GM12891 (cell line): ENCODE results near the gene PRSS12.
"Not testable (repeated sequence)": the region's sequence is repeated elsewhere in the genome, so short reads cannot be mapped to it uniquely, and the experiment has no call there.

Experiments
- DNase-seq: peaks from one replicate; pipeline ENCODE4 v3.0.0; 2011; ENCODE audit warnings: low spot score; ENCODE audit not compliant: insufficient read length
- FAIRE-seq: peaks from 2 replicates; lab custom pipeline; 2011; peaks lifted over from hg19 to GRCh38; lab: Jason Lieb, UNC
- PAX5 ChIP-seq: IDR thresholded peaks from 2 replicates; pipeline ENCODE4 v1.6.1; 2011; ENCODE audit warnings: low read length, moderate library complexity, mild to moderate bottlenecking; ENCODE audit not compliant: insufficient read depth, severe bottlenecking
- POLR2A ChIP-seq: IDR thresholded peaks from 2 replicates; pipeline ENCODE4 v1.6.1; 2011; ENCODE audit warnings: low read depth, low read length, control low read depth
- POLR2AphosphoS5 ChIP-seq: IDR thresholded peaks from 2 replicates; pipeline ENCODE4 v1.6.1; 2011; ENCODE audit warnings: low read depth, low read length, control low read depth
- POU2F2 ChIP-seq: IDR thresholded peaks from 2 replicates; pipeline ENCODE4 v1.6.1; 2011; ENCODE audit warnings: low read depth, mild to moderate bottlenecking, control low read depth, low read length, moderate library complexity
- SPI1 ChIP-seq: IDR thresholded peaks from 2 replicates; pipeline ENCODE4 v1.6.1; 2011; ENCODE audit warnings: low read depth, low read length, control low read depth
- TAF1 ChIP-seq: IDR thresholded peaks from 2 replicates; pipeline ENCODE4 v1.6.1; 2011; ENCODE audit warnings: low read depth, low read length, control low read depth

Gene PRSS12

GRCh38 chr4:118270492-118270891 is 82.3 kb downstream of the PRSS12 start:
- FAIRE-seq (peak; percentile 80), DNase-seq (no peak)

GRCh38 chr4:118268780-118269179 is 84.0 kb downstream of the PRSS12 start:
- DNase-seq, result no peak
- no peak for TF ChIP-seq POU2F2
- TF ChIP-seq SPI1, result no peak
- no peak for TF ChIP-seq POLR2AphosphoS5
- TF ChIP-seq PAX5, result no peak
- TF ChIP-seq POLR2A, result no peak
- TF ChIP-seq TAF1, result no peak
- FAIRE-seq, result no peak

More at GRCh38 chr4:118270492-118270891, 82.3 kb downstream of the PRSS12 start:
- TF ChIP-seq PAX5 (no peak), TAF1 (no peak), SPI1 (no peak), POLR2A (no peak), POU2F2 (no peak), POLR2AphosphoS5 (no peak)

- FAIRE-seq, DNase-seq: not testable (repeated sequence)
Measured at GRCh38 chr4:118266145-118266496, 86.7 kb downstream of the PRSS12 start.

- no peak for FAIRE-seq
- no peak for DNase-seq
- no peak for TF ChIP-seq POLR2AphosphoS5
- TF ChIP-seq PAX5, result no peak
Measured at GRCh38 chr4:118265312-118266144, 87.3 kb downstream of the PRSS12 start.

DNA sequence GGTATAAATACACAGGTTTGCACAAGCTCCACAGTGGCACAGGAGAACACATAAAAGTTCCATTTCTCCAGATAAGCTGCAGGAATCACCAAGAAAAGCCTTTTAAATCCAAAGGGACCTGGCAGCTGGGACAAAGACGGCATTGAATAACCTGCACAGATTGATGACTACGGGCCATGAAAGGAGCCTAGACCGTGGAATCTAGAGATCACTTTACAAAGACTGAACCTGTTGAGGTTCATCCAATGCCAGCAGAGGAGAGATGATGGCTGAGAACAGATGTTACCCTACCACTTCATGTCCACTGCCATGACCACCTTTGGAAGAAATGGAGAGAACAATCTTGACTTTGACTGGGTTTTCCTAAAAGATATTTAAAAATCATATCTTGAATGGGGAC is 88.7 kb downstream of the PRSS12 start:
- DNase-seq, result no peak
- FAIRE-seq, result no peak
- TF ChIP-seq SPI1 (no peak), PAX5 (no peak), POLR2A (no peak), TAF1 (no peak), POU2F2 (no peak), POLR2AphosphoS5 (no peak)

- FAIRE-seq, result no peak
- DNase-seq, result no peak
Measured at GRCh38 chr4:118260309-118260708, 92.5 kb downstream of the PRSS12 start.

GRCh38 chr4:118259111-118259510 is 93.7 kb downstream of the PRSS12 start:
- no peak for DNase-seq
- FAIRE-seq, result no peak
- TF ChIP-seq POLR2A (no peak), TAF1 (no peak), PAX5 (no peak), POLR2AphosphoS5 (no peak), POU2F2 (no peak), SPI1 (no peak)

More at GRCh38 chr4:118260309-118260708, 92.5 kb downstream of the PRSS12 start:
- no peak for TF ChIP-seq POLR2A
- no peak for TF ChIP-seq POLR2AphosphoS5
- no peak for TF ChIP-seq PAX5
- TF ChIP-seq POU2F2, result no peak
- TF ChIP-seq TAF1, result no peak
- no peak for TF ChIP-seq SPI1

GRCh38 chr4:118254368-118254767 is 98.4 kb downstream of the PRSS12 start:
- DNase-seq, result no peak
- FAIRE-seq, result no peak
- TF ChIP-seq POLR2A (no peak), POU2F2 (no peak), TAF1 (no peak), PAX5 (no peak), POLR2AphosphoS5 (no peak), SPI1 (peak; percentile 16; the same call in 1 of the 2 replicates)

- DNase-seq, result no peak
- FAIRE-seq, result no peak
- TF ChIP-seq PAX5 (no peak), TAF1 (no peak), POLR2A (no peak), POU2F2 (no peak), SPI1 (no peak), POLR2AphosphoS5 (no peak)
Measured at GRCh38 chr4:118249890-118250289, 102.9 kb downstream of the PRSS12 start.

DNA sequence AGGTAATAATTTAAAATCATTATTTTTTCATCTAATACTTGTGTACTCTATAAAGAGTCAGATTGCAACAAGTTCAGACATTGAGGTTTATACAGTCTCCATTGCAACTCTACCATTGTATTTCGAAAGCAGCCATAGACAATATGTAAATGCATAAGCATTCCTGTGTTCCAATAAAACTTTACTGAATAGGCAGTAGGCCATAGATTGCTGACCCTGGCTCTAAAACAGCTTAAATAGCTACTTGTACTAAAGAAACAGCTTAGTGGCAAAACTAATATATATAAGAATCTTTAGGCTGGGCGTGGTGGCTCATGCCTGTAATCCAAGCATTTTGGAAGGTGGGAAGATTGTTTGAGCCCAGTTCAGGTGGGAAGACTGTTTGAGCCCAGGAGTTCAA is 115.3 kb downstream of the PRSS12 start:
- no peak for DNase-seq
- FAIRE-seq, result no peak
- TF ChIP-seq POLR2AphosphoS5 (no peak), POU2F2 (no peak), SPI1 (no peak), POLR2A (no peak)

DNA sequence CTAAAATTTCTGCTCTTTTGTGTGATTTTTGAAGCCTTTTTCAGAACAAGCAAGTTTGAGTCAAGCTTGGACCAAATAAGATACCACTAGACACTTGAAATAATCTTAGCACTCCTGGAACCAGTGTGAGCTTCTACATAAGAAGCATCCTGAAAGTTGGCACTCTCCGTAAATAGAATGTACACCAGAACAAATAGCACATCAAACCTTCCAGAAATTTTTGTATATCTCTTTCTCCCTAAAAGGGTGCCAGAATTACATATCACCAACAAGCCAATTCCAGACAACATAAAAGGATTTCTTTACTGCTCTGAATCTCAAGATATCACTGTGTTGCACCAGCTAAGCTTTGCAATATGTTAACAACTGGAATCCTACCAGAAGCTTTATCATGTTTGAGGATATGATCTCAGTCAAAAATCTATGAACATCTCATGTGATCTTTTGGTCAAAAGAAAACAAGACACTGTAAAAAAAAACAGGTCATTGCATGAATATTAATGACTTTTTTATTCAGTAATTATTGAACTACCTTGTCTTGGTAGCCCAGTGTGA is 117.2 kb downstream of the PRSS12 start:
- no peak for DNase-seq
- no peak for FAIRE-seq
- TF ChIP-seq SPI1 (no peak), POLR2AphosphoS5 (no peak), POLR2A (no peak), POU2F2 (no peak), TAF1 (no peak), PAX5 (no peak)
